ENCODE measurements around the gene PRDM16.

PRDM16 gene

GRCh38 chr1:3245768-3246167, 176.8 kb downstream of the PRDM16 start:
- TF ChIP-seq CTCF (IDR thresholded peaks at IDR 0.05; ENCODE audit: low read depth, low read length) = no peak
- no peak overlapping the region for H3K4me3 ChIP-seq (replicated peaks in 1 of 2; ENCODE audit: low read depth in 2 of 2, low read length in 2 of 2)
- DNase-seq (ENCODE audit: low read depth in 2 of 2) = no peak

- no peak overlapping the region for H3K4me3 ChIP-seq (replicated peaks in 1 of 2; ENCODE audit: low read depth in 2 of 2, low read length in 2 of 2)
- no peak for TF ChIP-seq CTCF (IDR thresholded peaks at IDR 0.05; ENCODE audit: low read depth, low read length)
- no peak for DNase-seq (ENCODE audit: low read depth in 2 of 2)
These were observed 177.2 kb downstream of the PRDM16 start for GRCh38 chr1:3246251-3246650.

GRCh38 chr1:3247521-3248121, 178.6 kb downstream of the PRDM16 start:
- peak in 1 of 2 donors; percentile 15 for DNase-seq (ENCODE audit: low read depth in 2 of 2)
- H3K4me3 ChIP-seq (replicated peaks in 1 of 2; ENCODE audit: low read depth in 2 of 2, low read length in 2 of 2) = no peak overlapping the region
- TF ChIP-seq CTCF (IDR thresholded peaks at IDR 0.05; ENCODE audit: low read depth, low read length) = no peak

- DNase-seq (ENCODE audit: low read depth in 2 of 2) = no peak
- TF ChIP-seq CTCF (IDR thresholded peaks at IDR 0.05; ENCODE audit: low read depth, low read length) = no peak
- H3K4me3 ChIP-seq (replicated peaks in 1 of 2; ENCODE audit: low read depth in 2 of 2, low read length in 2 of 2) = no peak overlapping the region
These were observed 179.4 kb downstream of the PRDM16 start for GRCh38 chr1:3248155-3249141.

- no peak for TF ChIP-seq CTCF (IDR thresholded peaks at IDR 0.05; ENCODE audit: low read depth, low read length)
- no peak for DNase-seq (ENCODE audit: low read depth in 2 of 2)
- no peak overlapping the region for H3K4me3 ChIP-seq (replicated peaks in 1 of 2; ENCODE audit: low read depth in 2 of 2, low read length in 2 of 2)
These were observed 180.2 kb downstream of the PRDM16 start for GRCh38 chr1:3249231-3249630.

- DNase-seq (ENCODE audit: low read depth in 2 of 2) = no peak
- TF ChIP-seq CTCF (IDR thresholded peaks at IDR 0.05; ENCODE audit: low read depth, low read length) = no peak
- H3K4me3 ChIP-seq (replicated peaks in 1 of 2; ENCODE audit: low read depth in 2 of 2, low read length in 2 of 2) = no peak overlapping the region
These were observed 180.9 kb downstream of the PRDM16 start for GRCh38 chr1:3249631-3250501.

All from cardiac fibroblast (primary cell).